Limb (tissue), 2 donors: Measurements from ENCODE around the gene RNF26.
A peak's percentile ranks its signal among the peaks of the same experiment; 100 is the strongest.

Source experiments
- DNase-seq, 2 donors: peaks; one replicate each; pipeline ENCODE4 v3.0.0-alpha.2; 2016; ENCODE audit errors: extremely low spot score in 2 of 2

The RNF26 gene

DNA sequence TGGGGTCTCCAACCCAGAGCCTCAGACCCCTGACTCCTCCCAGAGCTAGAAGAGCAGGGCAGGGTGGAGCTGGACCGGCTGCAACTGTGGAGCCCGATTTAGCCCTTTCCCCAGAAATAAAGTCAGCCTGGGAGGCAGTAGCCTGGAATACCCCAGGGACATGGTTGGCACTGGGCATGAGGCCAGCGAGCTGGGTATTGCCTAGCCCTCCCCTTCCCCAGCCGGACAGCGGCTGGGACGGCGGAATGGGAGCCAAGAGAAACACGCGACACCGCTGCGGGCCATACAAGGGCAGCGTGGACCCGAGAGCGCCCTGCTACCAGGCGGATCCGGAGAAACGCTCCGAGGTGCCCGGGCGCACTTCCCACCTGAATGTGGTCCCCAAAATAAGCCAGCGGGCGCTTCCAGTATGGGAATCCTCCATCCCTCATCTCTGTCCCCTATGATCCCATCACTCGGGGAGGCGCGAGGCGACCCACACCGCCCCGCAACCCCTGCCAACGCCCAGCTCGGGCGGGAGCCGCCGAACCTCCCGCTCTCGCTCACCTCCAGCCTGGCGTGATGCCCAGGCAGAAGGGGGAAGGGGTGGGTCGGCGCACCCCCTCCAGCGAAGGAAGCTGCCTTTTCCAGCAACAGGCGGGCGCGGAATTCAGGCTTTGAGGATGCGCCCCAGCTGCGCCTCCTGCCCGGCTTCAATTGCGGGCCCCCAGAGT, 18.2 kb upstream of the RNF26 start:
- peak in 1 of 2 donors; percentile 84 for DNase-seq

DNA sequence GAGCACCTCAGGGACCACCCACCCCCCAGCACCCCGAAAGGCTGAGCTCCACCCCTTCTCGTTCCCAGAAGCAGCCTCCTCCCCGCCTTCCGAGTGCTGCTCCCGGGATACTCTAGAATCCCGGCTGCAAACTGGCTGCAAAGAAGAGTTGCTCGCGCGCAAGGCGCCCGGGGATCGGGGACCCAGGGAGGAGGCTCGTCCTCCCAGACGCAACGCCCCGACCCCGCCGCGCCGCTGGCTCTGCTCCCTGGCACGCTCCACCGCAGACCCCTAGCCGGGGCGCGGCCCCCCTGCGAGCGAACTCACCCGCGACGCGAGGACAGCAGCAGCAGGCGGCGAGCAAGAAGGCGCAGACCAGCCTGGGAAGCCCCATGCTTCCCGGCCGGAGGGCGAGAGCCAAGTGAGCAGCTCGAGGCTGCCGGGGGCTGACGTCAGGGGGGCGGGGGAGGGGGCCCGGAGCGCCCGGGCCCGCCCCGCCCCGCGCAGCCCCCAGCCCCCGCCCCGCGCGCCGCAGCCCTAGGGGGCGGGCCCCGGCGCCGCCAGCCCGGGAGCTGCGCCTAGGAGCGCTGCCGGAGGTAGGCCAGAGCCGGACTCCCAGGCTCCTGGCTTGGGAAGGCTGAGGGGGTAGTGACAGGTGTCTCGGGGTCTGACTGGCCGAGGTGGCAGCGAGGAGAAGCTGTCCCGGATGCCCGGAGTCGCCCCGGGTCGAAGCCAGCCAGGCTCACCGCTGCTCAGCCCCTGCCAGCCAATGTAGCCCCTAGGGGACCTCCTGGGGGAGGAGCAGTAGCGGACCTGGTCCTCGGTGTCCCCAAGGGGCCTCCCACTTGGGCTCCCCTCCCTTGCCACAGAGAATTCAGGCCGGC, 17.4 kb upstream of the RNF26 start, which contains the start of gene MCAM:
Gene MCAM, minus strand, starts transcription at position 402 of the 863 bp plus-strand sequence. Its CDS starts 29 bp downstream, at position 373.
- peak; percentile 60 to 81 for DNase-seq

GRCh38 chr11:119317592-119318239, 16.6 kb upstream of the RNF26 start:
- no peak for DNase-seq

- DNase-seq: peak; percentile 29 to 65
Observed at GRCh38 chr11:119318240-119319135, 15.8 kb upstream of the RNF26 start.

DNA sequence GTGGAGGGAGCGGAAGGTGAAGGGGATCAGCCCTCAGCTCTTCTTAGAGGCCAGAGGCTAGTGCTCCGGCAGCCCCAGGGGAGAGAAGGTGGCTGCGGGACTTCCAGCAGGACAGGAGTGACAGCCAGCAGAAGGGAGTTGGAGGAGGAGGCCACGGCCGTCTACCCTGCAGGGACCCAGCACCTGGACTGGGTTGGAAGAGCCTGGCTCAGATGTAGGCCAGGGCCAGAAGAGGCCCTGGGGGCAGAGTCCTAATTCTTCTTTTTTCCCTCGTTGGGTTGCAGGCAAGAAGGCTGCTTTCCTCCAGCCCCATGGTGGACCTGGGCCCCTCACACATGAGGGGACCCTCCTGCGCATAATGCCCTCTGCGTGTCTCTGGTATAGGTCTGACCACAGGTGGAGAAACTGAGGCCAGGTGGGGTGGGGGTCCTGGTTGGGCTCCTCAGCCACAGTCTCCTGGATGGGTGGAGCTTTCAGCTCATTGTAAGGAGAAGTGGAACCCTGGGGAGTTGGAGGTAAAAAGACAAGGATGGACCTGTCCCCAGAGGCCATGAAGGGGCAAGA, 15.1 kb upstream of the RNF26 start:
- peak in 1 of 2 donors; percentile 29 for DNase-seq

DNA sequence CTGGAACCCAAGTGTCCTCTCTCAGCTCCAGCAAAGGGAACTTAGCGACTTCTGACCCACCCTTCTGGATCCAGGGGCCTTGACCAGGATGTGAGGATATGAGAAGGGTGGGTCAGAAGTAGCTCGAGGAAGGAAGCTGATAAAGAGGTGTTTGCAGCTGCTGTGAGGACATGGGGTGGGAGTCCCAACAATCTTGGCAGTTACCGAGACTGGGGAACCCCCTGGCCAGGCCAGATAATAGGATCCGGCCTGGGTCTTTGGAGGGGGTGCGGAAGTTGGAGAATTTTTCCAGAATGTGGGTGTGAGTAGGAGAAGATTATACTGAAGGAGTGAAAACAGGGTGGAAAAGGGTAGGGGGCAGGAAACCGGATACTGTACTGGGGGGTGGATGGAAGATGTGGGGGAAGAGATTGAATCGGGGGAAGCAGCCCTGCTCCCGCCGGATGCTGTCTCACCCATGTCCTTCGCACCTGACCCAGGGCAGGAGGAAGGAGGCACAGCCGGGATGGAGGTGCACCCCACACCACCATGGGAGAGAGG, 14.6 kb upstream of the RNF26 start:
- DNase-seq: no peak

GRCh38 chr11:119320240-119320775, 14.0 kb upstream of the RNF26 start:
- peak in 1 of 2 donors; percentile 76 for DNase-seq

- peak in 1 of 2 donors; percentile 76 for DNase-seq
Observed at GRCh38 chr11:119320776-119321524, 13.4 kb upstream of the RNF26 start.

- no peak for DNase-seq
Observed at GRCh38 chr11:119322360-119322739, 12.0 kb upstream of the RNF26 start.

GRCh38 chr11:119322921-119323531, 11.3 kb upstream of the RNF26 start:
- no peak for DNase-seq

DNA sequence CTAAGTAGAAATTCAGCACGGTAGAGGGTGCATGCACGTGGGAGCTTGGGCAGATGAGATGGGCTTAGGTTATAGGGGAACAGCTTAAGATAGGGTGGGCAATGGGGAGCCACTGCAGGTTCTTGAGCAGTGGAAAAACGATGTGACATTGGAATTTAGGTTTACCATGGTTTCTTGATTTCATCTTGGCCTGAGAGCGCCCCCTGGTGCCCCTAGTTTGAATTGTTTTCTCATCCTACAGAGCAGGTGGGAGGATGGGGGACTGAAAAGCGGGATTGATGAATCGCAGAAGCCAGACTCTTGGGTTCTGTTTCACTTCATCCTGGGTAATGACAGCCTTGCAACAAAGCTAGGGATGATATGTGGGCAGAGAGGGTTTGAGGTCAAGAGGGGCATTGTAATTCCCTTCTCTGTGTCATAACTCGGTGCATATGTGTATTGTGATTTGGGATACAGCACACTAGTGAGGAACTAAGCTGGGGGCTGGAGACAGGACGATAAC, 10.7 kb upstream of the RNF26 start:
- peak; percentile 66 to 87 for DNase-seq

- DNase-seq: no peak
Observed at GRCh38 chr11:119324189-119324588, 10.1 kb upstream of the RNF26 start.

DNA sequence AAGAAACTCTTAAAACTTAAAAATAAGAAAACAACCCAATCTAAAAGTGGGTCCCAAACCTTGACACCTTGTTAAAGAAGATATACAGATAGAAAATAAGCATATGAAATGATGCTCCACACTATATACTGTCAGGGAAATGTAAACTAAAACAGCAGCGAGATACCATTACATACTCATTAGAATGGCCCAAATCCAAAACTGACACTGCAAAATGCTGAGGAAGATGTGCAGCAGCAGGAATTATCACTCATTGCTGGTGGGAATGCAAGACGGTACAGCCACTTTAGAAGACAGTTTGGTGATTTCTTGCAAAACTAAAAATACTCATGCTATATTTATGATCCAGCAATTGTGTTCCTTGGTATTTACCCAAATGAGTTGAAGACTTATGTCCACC, 5.0 kb upstream of the RNF26 start:
- DNase-seq: no peak

DNA sequence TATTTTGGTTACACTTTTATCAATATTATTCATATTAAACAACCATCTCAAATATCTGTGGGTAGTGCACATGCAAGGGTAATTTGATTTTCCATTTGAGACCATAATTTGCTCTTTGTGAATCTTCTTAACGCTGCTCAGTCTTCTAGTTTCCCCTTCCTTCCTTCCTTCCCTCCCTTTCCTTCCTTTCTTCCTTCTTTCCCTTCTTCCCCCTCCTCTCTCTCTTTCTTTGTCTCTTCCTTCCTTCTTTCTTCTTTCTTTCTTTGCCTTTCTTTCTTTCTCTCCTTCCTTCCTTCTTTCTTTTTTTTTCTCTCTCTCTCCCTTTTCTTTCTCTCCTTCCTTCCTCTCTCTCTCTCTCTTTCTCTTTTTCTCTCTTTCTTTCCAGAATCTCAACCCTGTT, 4.1 kb upstream of the RNF26 start:
- no peak for DNase-seq

DNA sequence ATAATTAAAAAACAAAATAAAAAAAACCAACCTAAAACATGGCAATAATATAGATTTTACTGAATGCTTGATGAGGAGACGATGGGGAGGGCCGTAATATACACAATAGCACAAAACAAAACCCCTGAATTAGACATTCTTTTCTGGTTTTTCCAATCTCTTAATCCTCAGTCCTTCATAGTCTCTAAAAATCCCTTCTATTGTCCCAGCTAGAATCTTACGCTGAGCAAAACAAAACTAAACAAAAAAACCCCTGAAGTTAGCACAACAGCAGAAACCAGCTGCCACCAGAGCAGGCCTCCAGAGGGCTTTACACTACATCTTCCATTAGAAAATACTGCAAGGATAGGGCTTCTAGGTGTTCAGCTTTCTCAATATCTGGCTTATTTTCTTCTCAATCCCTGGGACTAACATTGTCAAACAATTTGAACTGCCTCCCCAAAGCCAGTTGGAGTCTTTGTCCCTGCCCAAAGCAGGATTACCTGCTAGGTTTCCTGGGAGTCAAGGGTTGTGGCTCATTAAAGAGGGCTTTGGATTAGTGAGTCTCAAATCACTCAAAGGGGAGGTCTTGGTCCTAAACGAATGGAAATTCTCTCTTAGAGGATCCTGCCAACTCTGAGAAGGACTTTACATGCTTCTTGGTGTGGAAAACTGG, 2.1 kb upstream of the RNF26 start:
- no peak for DNase-seq

DNA sequence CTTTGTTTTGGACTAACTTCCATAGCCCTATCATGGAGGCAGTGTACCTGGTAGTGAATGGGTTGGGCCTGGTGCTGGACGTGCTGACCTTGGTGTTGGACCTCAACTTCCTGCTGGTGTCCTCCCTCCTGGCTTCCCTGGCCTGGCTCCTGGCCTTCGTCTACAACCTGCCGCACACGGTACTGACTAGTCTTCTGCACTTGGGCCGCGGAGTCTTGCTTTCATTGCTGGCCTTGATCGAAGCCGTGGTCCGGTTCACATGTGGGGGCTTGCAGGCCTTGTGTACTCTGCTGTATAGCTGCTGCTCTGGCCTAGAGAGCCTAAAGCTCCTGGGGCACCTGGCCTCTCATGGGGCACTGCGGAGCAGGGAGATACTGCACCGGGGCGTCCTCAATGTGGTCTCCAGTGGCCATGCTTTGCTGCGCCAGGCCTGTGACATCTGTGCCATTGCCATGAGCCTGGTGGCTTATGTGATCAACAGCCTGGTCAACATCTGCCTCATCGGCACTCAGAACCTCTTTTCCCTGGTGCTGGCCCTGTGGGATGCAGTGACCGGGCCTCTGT, 846 bp downstream of the RNF26 start:
- DNase-seq: peak in 1 of 2 donors; percentile 25

GRCh38 chr11:119335655-119336543, 1.6 kb downstream of the RNF26 start:
- peak in 1 of 2 donors; percentile 27 for DNase-seq
